ENCODE measurements around the gene EID2B.

The EID2B gene, protein sequence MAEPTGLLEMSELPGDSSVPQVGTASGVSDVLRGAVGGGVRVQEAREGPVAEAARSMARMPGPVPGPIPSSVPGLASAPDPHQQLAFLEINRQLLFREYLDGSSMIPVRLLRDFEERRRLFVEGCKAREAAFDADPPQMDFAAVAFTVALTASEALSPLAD

GRCh38 chr19:39532233-39533002 lies at the start of gene EID2B:
Gene EID2B (minus strand): TSS chr19:39532852. CDS start chr19:39532802, 50 bp downstream.
- peak; percentile 95 for DNase-seq (ENCODE audit: low spot score)

GRCh38 chr19:39582442-39582841 lies 49.8 kb upstream of the EID2B start:
- no peak for DNase-seq (ENCODE audit: low spot score)

GRCh38 chr19:39568604-39569003 lies 36.0 kb upstream of the EID2B start:
- no peak for DNase-seq (ENCODE audit: low spot score)

DNA sequence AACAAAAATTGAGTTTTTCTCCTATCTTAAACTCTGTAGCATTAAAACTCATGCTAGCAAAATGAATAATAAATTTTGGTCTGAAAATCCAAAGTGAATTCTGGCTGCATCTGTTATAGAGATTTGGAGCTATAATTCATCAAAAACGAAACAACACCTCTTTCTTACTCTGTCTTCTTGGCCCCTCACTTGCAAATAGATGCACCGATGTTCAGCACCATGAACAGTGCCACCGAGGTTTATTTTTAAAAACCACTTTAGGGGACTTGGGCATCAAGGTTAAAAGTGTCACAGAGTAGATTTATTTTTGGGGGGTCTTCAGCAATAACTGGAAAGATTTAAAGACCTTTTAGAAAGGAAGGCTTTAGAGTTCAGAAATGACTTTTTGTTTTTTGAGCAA lies 33.4 kb upstream of the EID2B start:
- no peak for DNase-seq (ENCODE audit: low spot score)

- no peak for DNase-seq (ENCODE audit: low spot score)
Measured at GRCh38 chr19:39563408-39563807, 30.8 kb upstream of the EID2B start.

GRCh38 chr19:39558624-39559117 lies 26.0 kb upstream of the EID2B start:
- DNase-seq (ENCODE audit: low spot score): no peak

GRCh38 chr19:39557811-39558623 lies 25.4 kb upstream of the EID2B start:
- DNase-seq (ENCODE audit: low spot score): no peak

- no peak for DNase-seq (ENCODE audit: low spot score)
Measured at GRCh38 chr19:39555883-39556282, 23.2 kb upstream of the EID2B start.

DNA sequence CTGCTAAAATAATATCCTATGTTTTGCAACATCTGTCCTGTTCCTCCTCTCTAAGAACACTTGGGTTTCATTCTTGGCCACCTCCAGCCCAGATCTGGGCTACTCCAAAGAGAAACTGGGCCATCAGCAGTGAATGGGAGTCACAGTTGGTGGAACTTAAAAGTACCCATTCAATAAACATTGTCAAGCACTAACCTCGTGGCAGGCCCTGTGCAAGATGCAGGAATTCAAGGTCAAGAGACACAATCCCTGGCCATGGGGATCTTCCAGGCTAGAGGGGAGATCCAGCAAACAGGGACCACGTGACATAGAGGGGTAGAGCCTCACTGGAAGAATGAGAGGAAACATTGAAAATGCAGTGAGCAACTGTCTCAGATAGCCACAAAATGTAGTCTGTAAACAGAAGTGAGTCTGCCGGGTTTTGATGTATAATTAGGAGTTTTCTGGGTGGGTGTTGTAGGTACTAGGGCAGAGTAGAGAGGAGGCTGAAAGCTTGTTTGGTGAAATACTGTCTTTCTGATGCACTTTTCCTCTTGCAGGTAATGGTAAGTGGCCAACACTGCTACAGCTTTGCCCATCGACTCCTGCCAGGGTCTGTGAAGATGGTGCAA lies 22.2 kb upstream of the EID2B start:
- DNase-seq (ENCODE audit: low spot score): no peak

DNA sequence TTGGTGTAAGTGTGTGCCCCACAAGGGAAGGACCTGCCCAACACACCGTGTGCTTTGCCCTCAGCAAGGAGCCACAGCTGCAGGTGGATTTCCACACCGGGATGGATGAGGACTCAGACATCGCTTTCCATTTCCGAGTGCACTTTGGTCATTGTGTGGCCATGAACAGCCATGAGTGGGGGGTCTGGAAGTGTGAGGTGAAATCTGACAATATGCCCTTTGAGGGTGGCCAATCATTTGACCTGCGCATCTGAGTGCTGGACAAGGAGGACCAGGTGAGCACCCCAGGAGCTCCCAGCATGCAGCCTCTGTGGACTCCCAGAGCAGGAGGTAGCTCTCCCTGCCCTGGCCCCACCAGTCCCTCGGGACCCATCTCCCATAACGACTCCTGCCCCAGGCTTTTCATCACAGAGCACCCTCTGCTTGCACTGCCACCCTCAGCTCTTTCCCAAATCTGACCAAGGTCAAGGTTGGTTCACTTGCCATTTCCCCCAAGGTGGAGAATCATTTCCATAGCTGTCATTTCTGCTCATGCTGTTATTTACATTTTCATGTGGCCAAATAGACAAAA lies 20.5 kb upstream of the EID2B start:
- no peak for DNase-seq (ENCODE audit: low spot score)

GRCh38 chr19:39550197-39550596 lies 17.5 kb upstream of the EID2B start:
- DNase-seq (ENCODE audit: low spot score): no peak

DNA sequence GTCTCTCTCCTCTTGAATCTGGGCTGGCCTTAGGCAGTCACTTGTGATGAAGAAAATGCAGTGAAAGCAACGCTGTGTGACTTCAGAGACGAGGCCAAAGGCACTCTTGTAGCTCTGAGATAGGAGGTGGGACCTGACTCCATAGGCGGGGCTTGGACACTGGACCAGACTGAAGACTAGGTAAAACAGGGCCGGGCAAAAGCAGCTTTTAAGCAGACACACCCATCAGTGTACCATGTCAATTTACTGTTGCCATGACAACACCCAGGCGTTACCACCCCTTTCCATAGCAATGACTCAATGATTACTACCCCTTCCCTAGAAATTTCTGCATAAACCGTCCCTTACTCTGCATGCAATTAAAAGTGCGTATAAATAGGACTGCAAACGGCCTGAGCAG lies 13.9 kb upstream of the EID2B start:
- no peak for DNase-seq (ENCODE audit: low spot score)

GRCh38 chr19:39544911-39545310 lies 12.3 kb upstream of the EID2B start:
- DNase-seq (ENCODE audit: low spot score): no peak

DNA sequence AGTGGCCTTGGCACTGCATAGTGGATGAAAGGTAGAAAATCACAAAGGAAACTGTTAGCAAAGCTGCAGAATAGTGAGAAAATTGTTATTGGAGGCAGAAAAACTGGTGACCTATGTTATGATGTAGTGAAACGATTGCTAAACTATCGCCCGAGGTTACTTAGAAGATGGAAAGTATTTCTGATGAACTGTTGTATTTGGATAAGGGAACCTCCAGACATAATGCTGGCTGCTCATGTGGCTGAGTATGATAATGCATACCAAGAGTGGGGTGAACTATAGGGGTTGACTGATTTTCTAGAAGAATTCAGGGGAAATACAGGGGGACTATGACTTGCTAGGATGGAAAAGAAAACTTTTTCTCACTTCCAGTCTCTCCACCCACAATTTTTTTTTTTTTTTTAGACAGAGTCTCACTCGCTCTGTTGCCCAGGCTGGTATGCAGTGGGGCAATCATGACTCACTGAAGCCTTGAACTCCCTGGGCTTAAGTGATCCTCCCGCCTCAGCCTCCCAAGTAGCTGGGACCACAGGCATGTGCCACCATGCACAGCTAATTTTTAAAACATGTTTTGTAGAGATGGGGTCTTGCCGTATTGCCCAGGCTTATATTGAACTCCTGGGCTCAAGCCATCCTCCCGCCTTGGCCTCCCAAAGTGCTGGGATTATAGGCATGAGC lies 11.7 kb upstream of the EID2B start:
- DNase-seq (ENCODE audit: low spot score): no peak

DNA sequence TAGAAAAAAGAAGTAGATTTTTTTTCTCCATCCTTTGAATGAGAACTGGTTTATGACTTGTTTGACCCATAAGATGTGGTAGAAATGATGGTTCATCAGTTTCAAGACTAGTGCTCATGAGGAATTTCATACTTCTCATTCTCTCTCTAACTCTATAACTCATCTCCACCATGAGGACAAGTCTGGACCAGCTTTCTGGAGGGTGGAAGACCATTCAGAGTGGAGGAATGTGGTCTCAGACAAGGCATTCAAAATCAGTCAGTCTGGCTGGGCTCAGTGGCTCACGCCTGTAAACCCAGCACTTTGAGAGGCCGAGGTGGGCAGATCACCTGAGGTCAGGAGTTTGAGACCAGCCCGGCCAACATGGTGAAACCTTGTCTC lies 10.8 kb upstream of the EID2B start:
- no peak for DNase-seq (ENCODE audit: low spot score)

DNA sequence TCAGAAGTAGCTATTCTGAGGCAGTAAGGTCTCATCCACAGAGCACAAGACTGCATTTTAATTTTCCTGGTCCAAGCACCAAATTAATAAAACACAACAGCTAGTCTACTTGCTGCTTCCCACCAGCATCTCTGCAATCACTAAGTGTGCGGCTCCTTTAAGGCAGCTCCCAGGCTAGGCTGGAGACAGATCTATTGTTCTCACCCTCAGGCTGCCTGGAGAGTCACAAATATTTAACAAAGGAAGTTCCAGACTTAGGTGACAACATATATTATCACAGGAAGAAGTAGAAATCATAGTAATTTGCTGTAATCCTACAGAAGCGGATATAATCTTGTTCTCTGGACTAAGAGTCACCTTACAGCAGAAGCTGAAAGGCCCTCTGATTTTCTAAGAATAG lies 9.6 kb upstream of the EID2B start:
- DNase-seq (ENCODE audit: low spot score): no peak

DNA sequence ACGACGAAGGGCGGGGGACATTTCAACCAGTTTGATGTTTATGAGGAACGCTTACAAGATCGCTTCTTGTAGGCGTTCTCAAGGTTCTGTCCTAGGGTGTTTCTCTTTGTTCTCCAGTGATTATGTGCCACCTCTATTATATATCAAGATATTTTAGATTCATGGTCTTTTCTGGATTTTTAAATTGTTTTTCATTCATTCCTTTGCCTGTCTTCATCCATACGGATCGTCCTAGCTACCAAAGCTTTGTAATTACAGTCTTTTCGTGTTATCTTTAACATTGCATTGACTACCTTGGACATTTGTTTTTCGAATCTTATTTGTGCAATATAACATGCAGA lies 7.7 kb upstream of the EID2B start:
- no peak for DNase-seq (ENCODE audit: low spot score)

DNA sequence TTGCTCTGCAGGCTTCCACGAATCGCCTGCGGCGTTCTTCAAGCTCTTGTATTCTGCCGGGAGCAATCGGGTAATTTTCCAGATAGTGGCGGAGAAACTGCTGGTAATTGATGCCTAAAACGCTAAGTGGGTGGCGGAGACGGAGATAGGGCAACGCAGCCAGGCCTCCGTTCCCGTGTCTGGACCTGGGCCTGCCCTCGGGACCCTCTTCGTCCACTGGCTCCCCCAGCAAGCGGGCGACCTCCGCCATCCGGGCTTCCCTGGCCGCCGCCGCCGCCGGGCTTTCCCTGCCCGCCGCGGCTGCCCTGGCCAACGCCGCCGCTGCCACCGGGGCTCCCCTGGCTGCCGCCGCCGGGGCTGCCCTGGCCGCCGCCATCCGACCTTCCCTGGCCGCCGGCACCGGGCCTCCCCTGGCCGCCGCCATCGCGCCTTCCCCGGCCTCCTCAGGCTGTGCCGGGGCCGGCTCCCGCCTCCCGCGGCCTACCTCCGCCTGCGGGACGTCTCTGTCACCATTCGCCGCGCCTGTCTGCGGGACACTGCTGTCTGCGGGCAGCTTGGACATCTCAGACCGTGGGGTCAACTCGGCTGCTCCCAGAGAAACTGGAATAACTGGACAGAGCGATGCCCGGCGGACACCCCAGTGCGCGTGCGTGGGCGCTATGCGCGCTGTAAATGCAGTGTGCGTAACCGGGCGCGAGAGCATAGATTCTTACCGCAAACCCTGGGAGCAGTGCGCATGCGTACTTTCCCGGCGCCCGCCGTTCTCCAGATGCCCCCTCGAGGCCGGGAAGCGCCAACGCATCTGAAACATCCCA lies 7.1 kb upstream of the EID2B start, which contains the start of gene EID2:
EID2 (minus strand) TSS at position 644 of the 815 bp plus-strand sequence; CDS start at position 562, 82 bp downstream.
- DNase-seq (ENCODE audit: low spot score): peak; percentile 95

DNA sequence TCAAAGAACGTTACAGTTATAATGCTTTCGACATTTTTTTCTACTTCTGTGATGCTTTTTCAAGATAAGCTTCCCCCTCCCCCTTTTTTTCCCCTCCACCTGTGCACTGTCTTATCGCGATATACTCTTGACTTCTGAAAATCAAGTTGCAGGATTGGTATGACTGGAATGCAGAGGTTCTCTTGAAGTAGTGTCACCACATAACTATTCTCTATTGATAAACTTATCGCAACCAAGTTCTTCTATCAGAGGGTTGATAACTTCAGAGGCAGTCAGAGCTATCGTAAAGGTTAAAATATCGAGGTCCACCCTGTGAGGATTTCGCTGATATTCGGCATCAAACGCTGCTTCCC lies 6.5 kb upstream of the EID2B start:
- DNase-seq (ENCODE audit: low spot score): no peak

DNA sequence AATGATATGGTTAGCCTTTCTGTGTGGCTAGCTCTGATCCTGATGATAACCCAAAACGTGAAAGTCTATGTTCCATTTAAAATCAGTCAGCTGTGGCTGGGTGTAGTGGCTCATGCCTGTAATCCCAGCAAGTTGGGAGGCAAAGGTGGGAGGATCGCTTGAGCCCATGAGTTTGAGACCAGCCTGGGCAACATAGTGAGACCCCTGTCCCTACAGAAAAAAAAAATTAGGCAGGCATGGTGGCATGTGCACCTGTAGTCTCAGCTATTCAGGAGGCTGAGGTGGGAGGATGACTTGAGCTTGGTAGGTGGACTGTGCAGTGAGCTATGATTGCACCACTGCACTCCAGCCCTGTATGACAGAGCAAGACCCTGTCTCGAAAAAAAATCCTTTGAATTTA lies 1.1 kb upstream of the EID2B start:
- DNase-seq (ENCODE audit: low spot score): no peak

DNA sequence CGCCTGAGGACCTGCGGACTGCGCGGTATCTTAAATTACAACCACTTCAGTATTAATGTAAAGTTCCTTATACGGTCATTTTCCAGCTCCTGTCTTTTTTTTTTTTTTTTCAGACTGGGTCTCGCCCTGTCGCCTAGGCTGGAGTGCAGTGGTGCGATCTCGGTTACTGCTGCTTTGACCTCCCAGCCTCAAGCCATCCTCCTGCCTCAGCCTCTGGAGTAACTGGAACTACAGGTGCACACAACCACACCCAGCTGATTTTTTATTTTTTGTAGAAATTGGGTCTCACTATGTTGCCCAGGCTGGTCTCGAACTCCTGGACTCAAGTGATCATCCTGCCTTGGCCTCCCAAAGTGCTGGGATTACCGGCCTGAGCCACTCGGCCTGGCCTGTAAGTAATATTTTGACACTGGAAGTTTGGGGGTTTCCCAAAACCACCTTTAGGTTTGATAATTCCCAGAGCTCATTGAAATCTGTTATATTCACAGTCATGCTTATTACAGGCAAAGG lies 406 bp upstream of the EID2B start:
- no peak for DNase-seq (ENCODE audit: low spot score)

All from putamen (tissue), 1 donor.